K562 (cell line): ENCODE measurements around the gene DPH1. TPM values are rescaled to one million over a fixed set of nuclear protein-coding genes. Genes with fewer than 3 reads are reported as not detected.
A peak's percentile ranks its signal among the peaks of the same experiment; 100 is the strongest.

ENCODE experiments used
- ATAC-seq: fragments of 200-7000 bp; cut with Tn5 transposase; 3 replicates; pipeline ENCODE4 v1.9.1; 2020; ENCODE audit warnings: moderate library complexity
- BruUV-seq: library from RNA; stranded (reverse); fragments of 400-500 nt; replicated peaks from 2 replicates; lab custom pipeline; 2021; lab: Mats Ljungman, UMichigan
- CTCF ChIA-PET: fragments of 300-600 bp; formaldehyde crosslinking; extraction: SDS; loops from one replicate; lab custom pipeline; 2021; ENCODE audit warnings: low intra/inter-chr PET ratio; lab: Yijun Ruan, JAX
- POLR2A ChIA-PET: fragments of 300-600, 350-650 bp; sonication (Branson Sonifier 250); formaldehyde crosslinking; extraction: SDS; loops from one replicate; lab custom pipeline; 2021; ENCODE audit warnings: antibody characterized with exemption, inconsistent platforms; lab: Yijun Ruan, JAX
- DNase-seq, 4 experiments: peaks; one replicate each; pipeline versions ENCODE4 v3.0.0 to v3.0.0-alpha.2; 2011 to 2018; ENCODE audit warnings: low spot score in 3 of 4, mixed read lengths in 3 of 4; ENCODE audit errors: extremely low read depth in 1 of 4
- FAIRE-seq: peaks from 2 replicates; lab custom pipeline; 2011; peaks lifted over from hg19 to GRCh38; lab: Jason Lieb, UNC
- H2AFZ ChIP-seq: 2 replicates; pipeline ENCODE4 v1.6.0; 2011; ENCODE audit warnings: low read depth, low read length, control low read depth, inconsistent platforms
- H3K27ac ChIP-seq: fragments of 200-600 bp; 3 replicates; pipeline ENCODE4 v1.8.0; 2011; ENCODE audit warnings: low read depth, mild to moderate bottlenecking, control low read depth, inconsistent platforms, low read length, moderate library complexity, mixed read lengths; ENCODE audit errors: extremely low read depth
- H3K27me3 ChIP-seq, 2 experiments: fragments of 300-600 bp in 1 of 2; 2 replicates in 1 of 2; 3 replicates in 1 of 2; pipeline versions ENCODE4 v1.6.0 to v1.8.0; 2011; ENCODE audit warnings: inconsistent platforms in 2 of 2, low read length in 2 of 2, mild to moderate bottlenecking in 1 of 2, mixed read lengths in 1 of 2, moderate library complexity in 1 of 2; ENCODE audit not compliant: control insufficient read depth in 2 of 2, insufficient read depth in 2 of 2
- H3K36me3 ChIP-seq: fragments of 300-600 bp; 3 replicates; pipeline ENCODE4 v1.8.0; 2011; ENCODE audit warnings: mild to moderate bottlenecking, low read length, inconsistent platforms; ENCODE audit not compliant: control insufficient read depth, insufficient read depth
- H3K4me1 ChIP-seq, 2 experiments: fragments of 200-600 bp in 1 of 2; replicated peaks in 1 of 2; 2 replicates in 1 of 2; 3 replicates in 1 of 2; pipeline versions ENCODE4 v1.5.1 to v1.8.0; 2011; ENCODE audit warnings: inconsistent platforms in 2 of 2, low read length in 2 of 2, mild to moderate bottlenecking in 1 of 2, mixed read lengths in 1 of 2, moderate library complexity in 1 of 2; ENCODE audit not compliant: control insufficient read depth in 2 of 2, insufficient read depth in 2 of 2
- H3K4me2 ChIP-seq: 2 replicates; pipeline ENCODE4 v1.6.1; 2011; ENCODE audit warnings: low read length, control low read depth, inconsistent platforms, mixed read lengths; ENCODE audit not compliant: insufficient read depth
- H3K4me3 ChIP-seq: fragments of 200-600 bp; sonication (generic), shearing (Covaris generic); 2 replicates; pipeline ENCODE4 v1.5.1; 2016; ENCODE audit warnings: control low read depth, inconsistent platforms
- H3K79me2 ChIP-seq: fragments of 200-600 bp; 3 replicates; pipeline ENCODE4 v1.8.0; 2011; ENCODE audit warnings: low read length, inconsistent platforms; ENCODE audit not compliant: control insufficient read depth, insufficient read depth
- H3K9ac ChIP-seq, 2 experiments: 2 replicates each; pipeline versions ENCODE4 v1.6.0 to v1.6.1; 2011; ENCODE audit warnings: low read depth in 2 of 2, low read length in 2 of 2, control low read depth in 1 of 2, inconsistent platforms in 1 of 2, mild to moderate bottlenecking in 1 of 2, mixed read lengths in 1 of 2; ENCODE audit not compliant: insufficient read depth in 1 of 2
- H3K9me1 ChIP-seq: one replicate; pipeline ENCODE4 v1.6.0; 2011; ENCODE audit warnings: inconsistent platforms, mild to moderate bottlenecking, low read length, moderate library complexity; ENCODE audit not compliant: control insufficient read depth, insufficient read depth
- H3K9me3 ChIP-seq: replicated peaks from 2 replicates; pipeline ENCODE4 v1.5.1; 2011; ENCODE audit warnings: low read depth, low read length, inconsistent platforms; ENCODE audit not compliant: control insufficient read depth, insufficient read depth
- H4K20me1 ChIP-seq: replicated peaks from 2 replicates; pipeline ENCODE4 v1.6.1; 2011; ENCODE audit warnings: low read length, inconsistent platforms, mixed read lengths; ENCODE audit not compliant: control insufficient read depth, insufficient read depth
- PRMT5 ChIP-seq: sonication (generic); formaldehyde crosslinking; IDR thresholded peaks from 2 replicates; pipeline ENCODE4 v1.5.0; 2020; ENCODE audit warnings: missing genetic modification reagents
- TEAD4 ChIP-seq, 2 experiments: sonication (generic) in 1 of 2; formaldehyde crosslinking in 1 of 2; IDR thresholded peaks; 2 replicates each; pipeline versions ENCODE4 v1.6.1 to v1.8.0; 2012 to 2022; ENCODE audit warnings: borderline replicate concordance in 1 of 2, inconsistent platforms in 1 of 2, low read length in 1 of 2, mild to moderate bottlenecking in 1 of 2, missing genetic modification reagents in 1 of 2
- WGBS: fragments of 100-300 bp; shearing (Covaris generic); methylation state at CpG from one replicate; pipeline ENCODE4 v1.1.6; 2016; ENCODE audit warnings: low coverage, mixed read lengths; ENCODE audit not compliant: insufficient coverage; ENCODE audit errors: missing lambda C conversion rate; 5-methylcytosine and 5-hydroxymethylcytosine counted together
- in situ Hi-C: fragments of 300-500 bp; cut with MboI; formaldehyde crosslinking; loops from 4 replicates; pipeline ENCODE4 v1.15.0; 2018; ENCODE audit warnings: inconsistent platforms, mixed read lengths
- intact Hi-C: fragments of 100-400 bp; cut with micrococcal nuclease; formaldehyde crosslinking; loops from 2 replicates; pipeline ENCODE4 v1.14.2; 2022
- polyA plus RNA-seq, 8 experiments: library from polyadenylated mRNA; depleted of rRNA in 4 of 8; stranded (reverse) in 5 of 8; unstranded in 3 of 8; fragments of >200 nt; fragmentation: Nextera tagmentation in 2 of 8; fragmentation: Illumina TruSeq in 1 of 8; extraction: Ambion mirVana in 2 of 8; extraction: Trizol in 1 of 8; gene quantifications; 2 replicates each; pipeline versions ENCODE4 v1.2.1 to v1.2.3, GENCODE V29; 2011 to 2014; ENCODE audit warnings: inconsistent platforms in 1 of 8, missing spikeins in 1 of 8
- total RNA-seq, 7 experiments: library from RNA; depleted of rRNA in 6 of 7; stranded (reverse); fragments of >200 nt in 6 of 7; fragmentation: Illumina TruSeq in 2 of 7; extraction: Trizol in 2 of 7; gene quantifications; 2 replicates each; pipeline versions ENCODE4 v1.2.1 to v1.2.3, GENCODE V29; 2011 to 2021; ENCODE audit warnings: low replicate concordance in 1 of 7
- TF ChIP-seq, protein P1 (sequence below): fragments of 250-450 bp; sonication (Bioruptor Pico); IDR thresholded peaks from 2 replicates; pipeline ENCODE4 v1.9.0; 2021; ENCODE audit warnings: mild to moderate bottlenecking, inconsistent platforms
- TF ChIP-seq, protein P2 (sequence below): fragments of 450-650 bp; IDR thresholded peaks from 2 replicates; pipeline ENCODE4 v1.6.1; 2016

The DPH1 gene
- total and polyA plus RNA-seq, 9 of the 15 experiments (the other 6 are each of a cell fraction or from before 2014, with no cell fraction given): 0.42 to 40.6 (median 20.2) TPM

DNA sequence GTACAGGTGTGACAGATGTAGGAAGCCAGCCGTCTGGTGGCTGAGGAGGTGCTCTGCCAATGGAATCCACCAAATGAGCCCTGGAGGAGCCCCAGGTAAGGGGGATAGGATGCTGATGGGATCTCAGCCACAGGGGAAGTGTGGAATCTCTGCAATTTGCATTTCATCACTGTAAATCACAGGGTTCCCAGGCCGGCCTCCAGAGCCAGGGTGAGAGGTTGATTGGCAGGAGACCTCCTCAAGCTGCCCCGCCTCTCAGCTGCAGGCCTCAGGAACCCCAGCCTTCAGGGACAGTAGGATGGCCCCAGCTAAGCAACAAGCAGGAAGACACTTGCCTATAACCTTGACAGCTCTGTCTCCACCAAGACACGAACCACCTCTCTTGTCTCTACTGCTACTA, 44.3 kb upstream of the DPH1 start:
- Histone ChIP-seq H3K79me2 (no peaks in the 10 kb centered on the region), H3K27ac (no peak overlapping the region), H2AFZ (no peak overlapping the region), H3K9me3 (no peaks in the 10 kb centered on the region), H3K4me3 (no peak overlapping the region), H3K4me2 (no peak overlapping the region), H3K4me1 (peaks cover 18 to 22% of the 10 kb centered on the region in 2 experiments), H3K9me1 (no peaks in the 10 kb centered on the region), H3K9ac (no peak overlapping the region), H4K20me1 (0 out of 2 replicates have a peak, but pooled peaks cover 1% of the 10 kb centered on the region), H3K27me3 (peaks cover 0 to 11% of the 10 kb centered on the region in 2 experiments; a peak in 3 of 5 replicates), H3K36me3 (no peaks in the 10 kb centered on the region)
- CTCF ChIA-PET: no interaction called here
- POLR2A ChIA-PET: no interaction called here
- in situ Hi-C loops: no loop called here
- DNase-seq (no peak), FAIRE-seq (no peak), ATAC-seq (no peak)
- WGBS: 68% methylated on average over 4 of the region's 4 CpGs
- TF ChIP-seq TEAD4 (IDR thresholded peaks at IDR 0.05; ENCODE audit: low read length) (no peak), TEAD4 (CRISPR knock-in tag; IDR thresholded peaks at IDR 0.05; ENCODE audit: borderline replicate concordance) (no peak), PRMT5 (CRISPR knock-in tag) (no peak)
- TF ChIP-seq, protein P1, sequence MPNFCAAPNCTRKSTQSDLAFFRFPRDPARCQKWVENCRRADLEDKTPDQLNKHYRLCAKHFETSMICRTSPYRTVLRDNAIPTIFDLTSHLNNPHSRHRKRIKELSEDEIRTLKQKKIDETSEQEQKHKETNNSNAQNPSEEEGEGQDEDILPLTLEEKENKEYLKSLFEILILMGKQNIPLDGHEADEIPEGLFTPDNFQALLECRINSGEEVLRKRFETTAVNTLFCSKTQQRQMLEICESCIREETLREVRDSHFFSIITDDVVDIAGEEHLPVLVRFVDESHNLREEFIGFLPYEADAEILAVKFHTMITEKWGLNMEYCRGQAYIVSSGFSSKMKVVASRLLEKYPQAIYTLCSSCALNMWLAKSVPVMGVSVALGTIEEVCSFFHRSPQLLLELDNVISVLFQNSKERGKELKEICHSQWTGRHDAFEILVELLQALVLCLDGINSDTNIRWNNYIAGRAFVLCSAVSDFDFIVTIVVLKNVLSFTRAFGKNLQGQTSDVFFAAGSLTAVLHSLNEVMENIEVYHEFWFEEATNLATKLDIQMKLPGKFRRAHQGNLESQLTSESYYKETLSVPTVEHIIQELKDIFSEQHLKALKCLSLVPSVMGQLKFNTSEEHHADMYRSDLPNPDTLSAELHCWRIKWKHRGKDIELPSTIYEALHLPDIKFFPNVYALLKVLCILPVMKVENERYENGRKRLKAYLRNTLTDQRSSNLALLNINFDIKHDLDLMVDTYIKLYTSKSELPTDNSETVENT (CRISPR knock-in tag): no peak
- TF ChIP-seq, protein P2, sequence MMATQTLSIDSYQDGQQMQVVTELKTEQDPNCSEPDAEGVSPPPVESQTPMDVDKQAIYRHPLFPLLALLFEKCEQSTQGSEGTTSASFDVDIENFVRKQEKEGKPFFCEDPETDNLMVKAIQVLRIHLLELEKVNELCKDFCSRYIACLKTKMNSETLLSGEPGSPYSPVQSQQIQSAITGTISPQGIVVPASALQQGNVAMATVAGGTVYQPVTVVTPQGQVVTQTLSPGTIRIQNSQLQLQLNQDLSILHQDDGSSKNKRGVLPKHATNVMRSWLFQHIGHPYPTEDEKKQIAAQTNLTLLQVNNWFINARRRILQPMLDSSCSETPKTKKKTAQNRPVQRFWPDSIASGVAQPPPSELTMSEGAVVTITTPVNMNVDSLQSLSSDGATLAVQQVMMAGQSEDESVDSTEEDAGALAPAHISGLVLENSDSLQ: peak; percentile 79
- BruUV-seq: no TSS peak
- intact Hi-C loops: no loop called here
